GM12865 (cell line): ENCODE data around the gene HDAC3.

Experiments used
- DNase-seq: peaks from one replicate; pipeline ENCODE4 v3.0.0; 2010; ENCODE audit warnings: low read depth
- H3K4me3 ChIP-seq: 2 replicates; pipeline ENCODE4 v1.5.1; 2011; ENCODE audit warnings: mild to moderate bottlenecking, low read depth, low read length, control low read depth
- CTCF ChIP-seq: IDR thresholded peaks from 2 replicates; pipeline ENCODE4 v1.5.1; 2011; ENCODE audit warnings: low read length, control low read depth, low read depth, inconsistent platforms; ENCODE audit not compliant: insufficient read depth; ENCODE audit errors: missing control alignments

HDAC3 gene

DNA sequence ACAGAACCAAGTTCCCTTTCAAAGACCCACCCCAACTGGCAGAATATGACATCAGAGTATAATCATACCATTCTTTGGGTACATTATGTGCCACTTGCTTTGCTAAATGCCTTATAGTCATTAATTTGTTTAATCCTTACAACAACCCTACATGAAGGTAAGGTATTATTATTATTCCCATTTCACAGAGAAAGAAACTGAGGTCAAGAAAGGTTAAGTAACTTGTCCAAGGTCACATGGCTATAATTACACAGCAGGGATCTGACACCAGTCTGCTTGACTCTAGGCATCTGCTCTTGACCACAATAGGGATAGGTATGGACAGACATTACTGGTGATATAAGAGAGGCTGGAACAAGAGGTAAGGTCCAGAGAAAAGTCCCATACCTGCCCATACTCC is 13.3 kb upstream of the HDAC3 start:
- TF ChIP-seq CTCF = no peak
- H3K4me3 ChIP-seq = no peak overlapping the region
- no peak for DNase-seq

DNA sequence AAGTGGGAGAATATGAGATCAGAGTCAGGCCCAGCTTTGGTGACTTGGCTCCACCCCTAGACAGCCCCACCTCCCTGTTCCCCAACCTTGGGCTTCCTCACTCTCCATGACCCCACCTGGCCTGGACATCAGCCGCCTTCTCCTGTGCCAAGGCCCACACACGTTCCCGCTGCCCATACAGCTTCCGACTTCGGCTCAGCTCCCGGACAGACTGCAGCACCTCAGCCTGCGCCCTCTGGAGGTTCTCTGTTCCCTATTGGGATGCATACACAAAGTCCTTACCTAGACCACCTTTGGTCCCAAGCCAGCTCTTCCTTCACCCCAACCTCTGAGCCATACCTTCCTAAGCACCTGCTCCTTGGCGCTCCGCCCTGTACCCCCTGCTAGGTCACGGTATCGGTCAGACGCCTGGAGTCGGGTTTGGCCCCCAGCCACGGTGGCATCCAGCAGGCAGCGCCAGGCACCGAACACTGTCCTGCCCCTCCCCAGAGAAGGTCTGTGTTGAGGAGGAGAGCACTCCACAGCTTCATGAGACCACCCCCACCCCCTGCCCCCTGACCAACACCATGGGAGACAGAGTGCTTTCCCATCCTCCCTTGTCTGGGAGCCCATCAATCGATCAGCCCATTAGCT is 12.5 kb upstream of the HDAC3 start:
- TF ChIP-seq CTCF = no peak
- no peak overlapping the region for H3K4me3 ChIP-seq
- DNase-seq = no peak

DNA sequence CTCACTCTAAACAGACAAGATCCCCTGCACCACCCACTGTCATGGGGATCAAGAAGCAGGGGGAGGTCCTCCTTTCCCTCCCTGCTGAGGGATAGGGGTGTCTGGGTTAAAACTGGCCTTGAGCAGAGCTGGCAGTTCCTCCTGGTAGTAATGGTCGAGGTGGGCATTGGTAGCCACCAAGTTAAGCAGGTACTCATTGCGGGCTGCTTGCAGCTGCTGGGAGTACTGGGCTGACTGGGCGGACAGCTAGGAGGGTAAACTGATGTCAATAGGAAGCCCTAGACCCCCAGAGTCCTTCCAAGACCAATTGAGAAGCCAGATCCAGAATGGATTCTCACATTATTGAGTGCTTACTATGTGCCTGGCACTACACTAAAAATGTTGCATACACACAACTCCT is 11.2 kb upstream of the HDAC3 start:
- H3K4me3 ChIP-seq = no peak overlapping the region
- no peak for DNase-seq
- no peak for TF ChIP-seq CTCF

DNA sequence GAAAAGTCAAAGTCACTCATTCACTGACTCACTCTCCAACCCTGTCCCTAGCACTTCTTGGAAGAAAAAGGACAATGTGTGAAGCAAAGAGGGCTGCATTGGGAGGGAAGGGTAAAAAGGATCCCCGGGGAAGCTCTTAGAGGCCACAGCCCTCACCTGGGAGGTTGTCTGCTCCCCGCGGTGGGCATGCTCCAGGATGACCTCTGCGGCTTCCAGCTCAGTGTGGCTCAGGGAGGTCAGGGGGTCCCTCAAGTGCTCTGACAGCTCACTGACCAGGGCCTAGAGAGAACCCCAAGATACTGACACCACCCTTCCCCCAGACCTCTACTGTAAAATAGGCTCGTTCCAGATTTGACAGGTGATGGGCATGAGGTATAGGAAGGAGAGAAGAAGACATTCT is 10.6 kb upstream of the HDAC3 start:
- no peak for DNase-seq
- no peak overlapping the region for H3K4me3 ChIP-seq
- no peak for TF ChIP-seq CTCF

GRCh38 chr5:141646026-141646425 is 9.4 kb upstream of the HDAC3 start:
- DNase-seq = no peak
- no peak for TF ChIP-seq CTCF
- H3K4me3 ChIP-seq = no peak overlapping the region

DNA sequence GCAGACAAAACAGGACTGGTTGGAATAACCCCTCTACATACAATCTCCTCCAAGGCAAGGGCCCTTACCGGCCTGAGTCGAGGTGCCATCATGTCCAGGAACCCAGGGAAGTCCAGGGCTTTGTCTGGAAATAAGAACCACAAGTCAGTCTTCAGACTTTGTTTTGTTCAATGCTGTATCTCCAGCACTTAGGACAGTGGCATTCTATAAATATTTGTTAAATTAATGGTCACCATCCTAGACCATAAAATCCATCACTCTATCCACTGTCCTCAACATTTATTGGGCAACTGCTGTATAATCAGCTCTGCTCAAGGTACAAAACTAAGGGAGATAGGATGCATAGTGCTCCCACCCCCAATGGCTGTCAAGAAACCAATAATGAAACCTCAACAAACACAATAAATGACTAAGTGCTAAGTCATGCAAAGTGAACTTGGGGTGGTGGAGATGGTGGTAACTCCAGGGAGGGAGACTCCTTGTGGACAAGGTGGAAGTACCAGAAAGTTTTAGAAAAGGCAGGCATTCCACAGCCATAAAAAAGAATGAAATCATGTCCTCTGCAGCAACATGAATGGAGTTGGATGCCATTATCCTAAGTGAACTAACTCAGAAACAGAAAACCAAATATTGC is 5.1 kb upstream of the HDAC3 start:
- TF ChIP-seq CTCF = peak; percentile 21
- H3K4me3 ChIP-seq = no peak overlapping the region
- DNase-seq = peak; percentile 68

- no peak overlapping the region for H3K4me3 ChIP-seq
- no peak for TF ChIP-seq CTCF
- no peak for DNase-seq
These were observed 4.0 kb upstream of the HDAC3 start for GRCh38 chr5:141640698-141641097.
